Subcutaneous adipose tissue (tissue), 4 donors: ENCODE results near the gene HILPDA. TPM values are rescaled to one million over a fixed set of nuclear protein-coding genes. Genes with fewer than 3 reads are reported as not detected.

Experiments
- CTCF ChIP-seq: fragments of 450-650 bp; IDR thresholded peaks from one replicate; pipeline ENCODE4 v1.5.1; 2016; ENCODE audit warnings: low read depth, mild to moderate bottlenecking, control low read depth, antibody characterized with exemption, moderate library complexity
- total RNA-seq, 4 donors: library from RNA; depleted of rRNA; stranded (reverse); fragments of >200 nt; gene quantifications; one replicate each; pipeline ENCODE4 v1.1.0, GENCODE V29; 2016

HILPDA gene
- total RNA-seq, 4 donors from 2014 or later: 20.7 to 116 (median 74.1) TPM

GRCh38 chr7:128435327-128435686 lies 20.4 kb upstream of the HILPDA start:
- no peak for TF ChIP-seq CTCF

- TF ChIP-seq CTCF: no peak
Observed at GRCh38 chr7:128437426-128438332, 18.0 kb upstream of the HILPDA start.

- TF ChIP-seq CTCF: no peak
Observed at GRCh38 chr7:128442356-128442755, 13.3 kb upstream of the HILPDA start.

GRCh38 chr7:128443831-128444600 lies 11.7 kb upstream of the HILPDA start:
- TF ChIP-seq CTCF: no peak

GRCh38 chr7:128446306-128446705 lies 9.4 kb upstream of the HILPDA start:
- TF ChIP-seq CTCF: no peak

GRCh38 chr7:128447941-128448564 lies 7.6 kb upstream of the HILPDA start:
- TF ChIP-seq CTCF: no peak

- no peak for TF ChIP-seq CTCF
Observed at GRCh38 chr7:128448751-128449302, 6.9 kb upstream of the HILPDA start.
